ENCODE data around the gene SLAIN2.
"Not testable (repeated sequence)": the region's sequence is repeated elsewhere in the genome, so short reads cannot be mapped to it uniquely, and the experiment has no call there.

The SLAIN2 gene

DNA sequence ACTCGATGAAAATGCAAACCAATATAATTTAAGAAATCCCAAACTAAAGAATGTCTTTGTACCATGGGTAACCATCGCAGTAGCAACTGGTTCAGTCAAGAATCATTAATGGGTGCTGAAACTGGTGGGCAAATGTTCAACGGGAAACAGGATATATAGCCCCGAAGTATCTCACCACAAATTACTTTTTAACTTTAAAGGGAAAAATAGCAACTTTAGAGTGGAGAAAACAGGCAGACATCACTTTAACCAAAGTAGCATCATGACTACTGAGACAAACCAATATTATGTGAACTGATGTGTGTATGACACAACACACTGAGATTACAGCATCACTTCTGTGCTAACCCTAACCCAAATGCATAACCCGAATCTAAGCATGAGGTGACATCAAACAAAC, 33.8 kb upstream of the SLAIN2 start:
- H4K8ac ChIP-seq (ENCODE audit: low read length): no peak overlapping the region
- H2AFZ ChIP-seq (ENCODE audit: low read depth, low read length): no peak overlapping the region
- H3K27me3 ChIP-seq (ENCODE audit: control insufficient read depth in 1 of 2, insufficient read depth in 1 of 2, low read length in 2 of 2): no peaks in the 10 kb centered on the region
- no peak overlapping the region for H2BK5ac ChIP-seq (ENCODE audit: low read depth, low read length, poor library complexity, severe bottlenecking)
- no peak overlapping the region for H3K23ac ChIP-seq (ENCODE audit: low read length in 2 of 2)
- DNase-seq: no peak
- H3K9ac ChIP-seq (ENCODE audit: low read length): no peak overlapping the region
- WGBS: 94% methylated on average over 4 of the region's 5 CpGs
- H3K36me3 ChIP-seq (ENCODE audit: control insufficient read depth in 1 of 2, insufficient read depth in 2 of 2, low read depth in 1 of 2, low read length in 2 of 2): no peaks in the 10 kb centered on the region
- no peak overlapping the region for H2BK15ac ChIP-seq (ENCODE audit: low read depth, poor library complexity, severe bottlenecking)
- no peak overlapping the region for H4K91ac ChIP-seq (ENCODE audit: low read length)
- no peak overlapping the region for H3K4me2 ChIP-seq (ENCODE audit: low read length, poor library complexity, severe bottlenecking)
- H2BK12ac ChIP-seq (ENCODE audit: low read length in 2 of 2): no peak overlapping the region
- H3K79me1 ChIP-seq (replicated peaks; ENCODE audit: low read length, poor library complexity, severe bottlenecking): no peaks in the 10 kb centered on the region
- no peak overlapping the region for H3K14ac ChIP-seq (ENCODE audit: low read length in 2 of 2)
- H3K4me3 ChIP-seq (ENCODE audit: insufficient read depth in 1 of 2, low read depth in 1 of 2, low read length in 2 of 2): no peak overlapping the region
- peaks cover 3% of the 10 kb centered on the region for H3K4me1 ChIP-seq (ENCODE audit: control insufficient read depth, insufficient read depth, low read depth, low read length)
- H2AK5ac ChIP-seq (ENCODE audit: low read length, severe bottlenecking): no peak overlapping the region
- no peak overlapping the region for H3K4ac ChIP-seq (ENCODE audit: low read depth in 1 of 2, low read length in 2 of 2)
- H3K9me3 ChIP-seq (ENCODE audit: control insufficient read depth, low read length): no peaks in the 10 kb centered on the region
- H3K27ac ChIP-seq (ENCODE audit: low read length, poor library complexity, severe bottlenecking): no peak overlapping the region
- H2BK120ac ChIP-seq (ENCODE audit: low read depth, low read length): no peak overlapping the region
- H3K18ac ChIP-seq (ENCODE audit: low read depth in 1 of 2, low read length in 2 of 2): no peak overlapping the region

DNA sequence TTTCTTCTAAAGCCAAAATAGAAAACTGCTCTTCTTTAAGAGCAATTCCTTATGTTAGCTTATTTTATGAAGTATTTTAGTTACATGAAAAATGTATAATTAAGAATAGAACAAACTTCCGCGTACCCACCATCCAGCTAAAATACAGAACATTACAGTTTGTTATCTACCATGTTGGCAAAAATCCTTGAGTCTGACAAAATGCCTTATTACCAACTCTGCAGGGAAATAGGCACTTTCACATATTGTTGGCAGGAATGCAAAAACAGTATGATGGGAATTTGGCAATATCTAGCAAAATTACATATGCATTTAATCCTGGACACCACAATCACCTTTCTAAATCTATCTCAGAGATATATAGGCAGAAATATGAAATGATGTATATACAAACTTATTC, 32.4 kb upstream of the SLAIN2 start:
- Histone ChIP-seq H2BK120ac (ENCODE audit: low read depth, low read length) (no peak overlapping the region), H3K4me2 (ENCODE audit: low read length, poor library complexity, severe bottlenecking) (no peak overlapping the region), H2BK15ac (ENCODE audit: low read depth, poor library complexity, severe bottlenecking) (no peak overlapping the region), H3K18ac (ENCODE audit: low read depth in 1 of 2, low read length in 2 of 2) (no peak overlapping the region), H3K23ac (ENCODE audit: low read length in 2 of 2) (no peak overlapping the region), H3K79me1 (replicated peaks; ENCODE audit: low read length, poor library complexity, severe bottlenecking) (no peaks in the 10 kb centered on the region), H3K36me3 (ENCODE audit: control insufficient read depth in 1 of 2, insufficient read depth in 2 of 2, low read depth in 1 of 2, low read length in 2 of 2) (no peaks in the 10 kb centered on the region), H3K4ac (ENCODE audit: low read depth in 1 of 2, low read length in 2 of 2) (no peak overlapping the region), H4K8ac (ENCODE audit: low read length) (no peak overlapping the region), H2BK5ac (ENCODE audit: low read depth, low read length, poor library complexity, severe bottlenecking) (no peak overlapping the region), H3K14ac (ENCODE audit: low read length in 2 of 2) (no peak overlapping the region), H2BK12ac (ENCODE audit: low read length in 2 of 2) (no peak overlapping the region), H2AFZ (ENCODE audit: low read depth, low read length) (no peak overlapping the region), H3K9me3 (ENCODE audit: control insufficient read depth, low read length) (no peaks in the 10 kb centered on the region), H3K4me1 (ENCODE audit: control insufficient read depth, insufficient read depth, low read depth, low read length) (peaks cover 3% of the 10 kb centered on the region), H3K4me3 (ENCODE audit: insufficient read depth in 1 of 2, low read depth in 1 of 2, low read length in 2 of 2) (no peak overlapping the region), H2AK5ac (ENCODE audit: low read length, severe bottlenecking) (no peak overlapping the region), H4K91ac (ENCODE audit: low read length) (no peak overlapping the region), H3K9ac (ENCODE audit: low read length) (no peak overlapping the region), H3K27me3 (ENCODE audit: control insufficient read depth in 1 of 2, insufficient read depth in 1 of 2, low read length in 2 of 2) (no peaks in the 10 kb centered on the region), H3K27ac (ENCODE audit: low read length, poor library complexity, severe bottlenecking) (no peak overlapping the region)
- no peak for DNase-seq
- 100% methylated on average over 2 of the region's 2 CpGs for WGBS

- no peaks in the 10 kb centered on the region for H3K36me3 ChIP-seq (ENCODE audit: control insufficient read depth in 1 of 2, insufficient read depth in 2 of 2, low read depth in 1 of 2, low read length in 2 of 2)
- H3K18ac ChIP-seq (ENCODE audit: low read depth in 1 of 2, low read length in 2 of 2): no peak overlapping the region
- no peak overlapping the region for H3K23ac ChIP-seq (ENCODE audit: low read length in 2 of 2)
- DNase-seq: no peak
- no peak overlapping the region for H3K14ac ChIP-seq (ENCODE audit: low read length in 2 of 2)
- no peak overlapping the region for H2BK12ac ChIP-seq (ENCODE audit: low read length in 2 of 2)
- no peak overlapping the region for H3K4me3 ChIP-seq (ENCODE audit: insufficient read depth in 1 of 2, low read depth in 1 of 2, low read length in 2 of 2)
- H3K79me1 ChIP-seq (replicated peaks; ENCODE audit: low read length, poor library complexity, severe bottlenecking): no peaks in the 10 kb centered on the region
- H3K27ac ChIP-seq (ENCODE audit: low read length, poor library complexity, severe bottlenecking): no peak overlapping the region
- H4K8ac ChIP-seq (ENCODE audit: low read length): no peak overlapping the region
- H3K4ac ChIP-seq (ENCODE audit: low read depth in 1 of 2, low read length in 2 of 2): no peak overlapping the region
- no peak overlapping the region for H2BK5ac ChIP-seq (ENCODE audit: low read depth, low read length, poor library complexity, severe bottlenecking)
- no peak overlapping the region for H3K9ac ChIP-seq (ENCODE audit: low read length)
- no peak overlapping the region for H2BK15ac ChIP-seq (ENCODE audit: low read depth, poor library complexity, severe bottlenecking)
- H3K4me2 ChIP-seq (ENCODE audit: low read length, poor library complexity, severe bottlenecking): no peak overlapping the region
- H2AFZ ChIP-seq (ENCODE audit: low read depth, low read length): no peak overlapping the region
- H3K4me1 ChIP-seq (ENCODE audit: control insufficient read depth, insufficient read depth, low read depth, low read length): peaks cover 3% of the 10 kb centered on the region
- no peaks in the 10 kb centered on the region for H3K9me3 ChIP-seq (ENCODE audit: control insufficient read depth, low read length)
- no peak overlapping the region for H2AK5ac ChIP-seq (ENCODE audit: low read length, severe bottlenecking)
- H2BK120ac ChIP-seq (ENCODE audit: low read depth, low read length): no peak overlapping the region
- WGBS: 100% methylated on average over 2 of the region's 3 CpGs
- no peak overlapping the region for H4K91ac ChIP-seq (ENCODE audit: low read length)
- no peaks in the 10 kb centered on the region for H3K27me3 ChIP-seq (ENCODE audit: control insufficient read depth in 1 of 2, insufficient read depth in 1 of 2, low read length in 2 of 2)
Observed at GRCh38 chr4:48311896-48312295, 29.4 kb upstream of the SLAIN2 start.

DNA sequence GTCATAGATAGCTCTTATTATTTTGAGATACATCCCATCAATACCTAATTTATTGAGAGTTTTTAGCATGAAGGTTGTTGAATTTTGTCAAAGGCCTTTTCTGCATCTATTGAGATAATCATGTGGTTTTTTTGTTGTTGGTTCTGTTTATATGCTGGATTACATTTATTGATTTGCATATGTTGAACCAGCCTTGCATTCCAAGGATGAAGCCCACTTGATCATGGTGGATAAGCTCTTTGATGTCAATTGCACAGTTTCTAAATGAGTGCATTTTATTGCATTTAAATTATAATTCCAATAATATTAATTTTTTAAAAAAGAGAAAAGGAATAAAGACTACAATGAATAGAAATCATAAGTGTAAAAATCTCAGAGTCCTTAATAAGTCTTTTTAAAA, 26.6 kb upstream of the SLAIN2 start:
- not testable (repeated sequence) for H2AFZ ChIP-seq (ENCODE audit: low read depth, low read length); H2BK15ac ChIP-seq (ENCODE audit: low read depth, poor library complexity, severe bottlenecking); H2BK12ac ChIP-seq (ENCODE audit: low read length in 2 of 2); H4K91ac ChIP-seq (ENCODE audit: low read length); H2BK5ac ChIP-seq (ENCODE audit: low read depth, low read length, poor library complexity, severe bottlenecking); H3K4me1 ChIP-seq (ENCODE audit: control insufficient read depth, insufficient read depth, low read depth, low read length); H4K8ac ChIP-seq (ENCODE audit: low read length); H3K18ac ChIP-seq (ENCODE audit: low read depth in 1 of 2, low read length in 2 of 2); H3K23ac ChIP-seq (ENCODE audit: low read length in 2 of 2); H3K4me2 ChIP-seq (ENCODE audit: low read length, poor library complexity, severe bottlenecking); H3K4ac ChIP-seq (ENCODE audit: low read depth in 1 of 2, low read length in 2 of 2); H3K27me3 ChIP-seq (ENCODE audit: control insufficient read depth in 1 of 2, insufficient read depth in 1 of 2, low read length in 2 of 2); H3K79me1 ChIP-seq (replicated peaks; ENCODE audit: low read length, poor library complexity, severe bottlenecking); H3K9me3 ChIP-seq (ENCODE audit: control insufficient read depth, low read length); H2AK5ac ChIP-seq (ENCODE audit: low read length, severe bottlenecking); H3K36me3 ChIP-seq (ENCODE audit: control insufficient read depth in 1 of 2, insufficient read depth in 2 of 2, low read depth in 1 of 2, low read length in 2 of 2); DNase-seq; H3K27ac ChIP-seq (ENCODE audit: low read length, poor library complexity, severe bottlenecking); H2BK120ac ChIP-seq (ENCODE audit: low read depth, low read length); H3K4me3 ChIP-seq (ENCODE audit: insufficient read depth in 1 of 2, low read depth in 1 of 2, low read length in 2 of 2); H3K9ac ChIP-seq (ENCODE audit: low read length); H3K14ac ChIP-seq (ENCODE audit: low read length in 2 of 2)
